GM23248 (cell line): ENCODE data around the gene RNF40.

Experiments used
- EZH2 ChIP-seq: fragments of 200-600 bp; sonication (generic); IDR thresholded peaks from 2 replicates; pipeline ENCODE4 v1.6.1; 2018; ENCODE audit warnings: antibody characterized with exemption, mild to moderate bottlenecking; ENCODE audit not compliant: insufficient read depth, poor library complexity, severe bottlenecking
- EZH2phosphoT487 ChIP-seq: fragments of 200-600 bp; sonication (generic); IDR thresholded peaks from 2 replicates; pipeline ENCODE4 v1.6.1; 2018; ENCODE audit warnings: antibody characterized with exemption, moderate library complexity, mild to moderate bottlenecking, low read depth; ENCODE audit not compliant: insufficient read depth

DNA sequence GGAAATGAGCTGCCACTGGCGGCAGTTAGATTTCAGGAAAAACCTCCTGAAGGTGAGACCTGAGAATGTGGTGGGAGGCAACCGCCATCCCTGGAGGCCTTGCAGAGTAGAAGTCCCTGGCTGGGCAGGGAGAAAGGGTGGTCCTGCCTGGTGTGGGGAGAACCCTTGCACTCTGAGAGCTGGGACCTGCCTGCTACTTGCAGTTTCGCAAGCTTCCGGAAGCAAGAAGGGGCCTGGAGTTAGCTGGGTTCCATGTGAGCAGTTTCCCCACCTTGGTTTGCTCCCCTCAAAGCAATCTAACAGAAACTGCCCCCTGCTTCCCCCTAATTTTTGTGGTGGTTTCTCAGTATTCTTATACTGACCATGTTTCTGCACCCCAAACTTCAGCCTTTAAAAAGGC lies 18.4 kb downstream of the RNF40 start:
- TF ChIP-seq EZH2 (no peak), EZH2phosphoT487 (no peak)
